Activated CD4-positive, alpha-beta T cell treated with anti-CD3 and anti-CD28 coated beads, Interleukin-2, Interleukin-6, amounts not matched to agents 100 ng/mL and 50 ng/mL, durations not matched to agents 16 hours and 8 hours (primary cell): ENCODE measurements around the gene TULP1.
A peak's percentile ranks its signal among the peaks of the same experiment; 100 is the strongest.

Experiments used
- DNase-seq: peaks from one replicate; pipeline ENCODE4 v3.0.0-alpha.2; 2020

TULP1 gene

GRCh38 chr6:35454391-35455110 lies 58.1 kb downstream of the TULP1 start:
- no peak for DNase-seq

DNA sequence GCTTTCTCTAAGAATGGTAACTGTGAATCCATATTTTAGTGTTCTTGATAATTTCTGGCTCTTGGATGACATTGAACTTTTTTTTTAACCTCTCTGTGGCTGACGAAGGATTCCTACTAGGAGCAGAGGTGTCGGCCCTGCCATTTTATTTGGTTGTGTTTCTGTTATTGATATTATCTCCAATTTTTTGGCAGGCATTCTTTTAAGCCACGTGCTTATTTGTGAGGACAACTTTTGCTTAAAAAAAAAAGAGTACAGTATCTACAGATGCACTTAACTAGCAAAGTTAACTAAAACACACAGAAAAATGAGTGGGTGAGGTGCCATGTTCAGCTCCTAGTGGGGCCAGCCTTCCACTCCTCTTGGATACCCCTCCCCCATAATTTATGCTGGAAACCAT lies 59.5 kb downstream of the TULP1 start:
- no peak for DNase-seq

DNA sequence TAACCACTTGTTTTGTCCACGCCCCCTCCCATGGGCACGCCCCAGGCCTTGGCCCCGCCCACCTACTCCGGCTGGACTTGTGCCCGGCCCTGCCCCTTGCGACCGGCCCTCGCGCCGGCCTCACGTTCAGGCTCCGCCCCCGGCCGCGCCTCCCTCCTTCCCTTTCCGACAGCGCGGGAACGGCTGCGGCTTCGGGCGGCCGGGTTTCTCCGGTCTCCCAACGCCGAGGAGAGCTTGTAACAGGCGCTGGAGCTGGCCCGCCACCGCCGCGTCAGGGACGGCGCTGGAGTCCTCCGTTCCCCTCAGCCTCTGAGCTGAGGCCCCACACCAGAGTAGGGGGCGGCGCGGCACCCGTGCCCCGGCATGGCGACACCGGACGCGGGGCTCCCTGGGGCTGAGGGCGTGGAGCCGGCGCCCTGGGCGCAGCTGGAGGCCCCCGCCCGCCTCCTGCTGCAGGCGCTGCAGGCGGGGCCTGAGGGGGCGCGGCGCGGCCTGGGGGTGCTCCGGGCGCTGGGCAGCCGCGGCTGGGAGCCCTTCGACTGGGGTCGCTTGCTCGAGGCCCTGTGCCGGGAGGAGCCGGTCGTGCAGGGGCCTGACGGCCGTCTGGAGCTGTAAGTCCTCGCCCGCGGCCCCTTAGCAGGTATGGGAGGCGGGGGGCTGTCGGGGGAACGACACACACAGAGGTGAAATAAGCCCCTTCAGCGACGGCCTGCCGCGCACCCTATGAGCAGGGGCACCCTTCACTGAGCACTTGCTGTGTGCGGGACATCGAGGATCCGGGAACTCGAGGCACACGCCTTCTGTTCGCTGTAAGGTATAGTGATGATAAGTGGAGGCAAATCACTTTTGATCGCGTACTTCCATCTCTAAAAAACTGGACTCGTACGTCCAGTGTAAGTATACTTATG lies 60.3 kb downstream of the TULP1 start, which contains the start of gene FANCE:
FANCE (plus strand) TSS at position 156 of the 908 bp plus-strand sequence; CDS start at position 364, 208 bp downstream.
- DNase-seq = peak; percentile 98

GRCh38 chr6:35451354-35452182 lies 61.1 kb downstream of the TULP1 start:
- no peak for DNase-seq

- DNase-seq = peak; percentile 81
Measured at GRCh38 chr6:35449287-35449881, 63.3 kb downstream of the TULP1 start.

DNA sequence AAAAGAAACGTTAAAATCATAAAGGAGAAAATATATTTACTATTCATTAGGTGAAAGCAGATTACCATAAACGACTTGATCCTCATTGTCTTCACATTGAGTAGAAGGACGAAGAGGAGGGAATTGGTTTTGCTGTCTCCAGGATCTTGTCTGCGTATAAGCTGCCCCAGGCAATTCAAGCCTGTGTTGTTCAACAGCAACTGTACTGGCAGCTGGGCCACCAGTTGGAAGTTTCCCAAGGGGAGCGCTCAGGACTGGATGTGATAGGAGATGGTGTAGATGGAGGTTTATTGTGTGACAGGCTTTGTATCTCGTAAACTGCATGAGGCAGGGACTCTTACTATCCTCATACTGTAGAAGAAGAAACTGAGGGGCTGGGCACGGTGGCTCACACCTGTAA lies 64.5 kb downstream of the TULP1 start:
- no peak for DNase-seq
